ENCODE results near the gene ATXN10. TPM values are rescaled to one million over a fixed set of nuclear protein-coding genes. Genes with fewer than 3 reads are reported as not detected.
A peak's percentile ranks its signal among the peaks of the same experiment; 100 is the strongest.

ATXN10 gene
- total RNA-seq, 3 donors from 2014 or later: 59.9 to 136 (median 66.8) TPM

DNA sequence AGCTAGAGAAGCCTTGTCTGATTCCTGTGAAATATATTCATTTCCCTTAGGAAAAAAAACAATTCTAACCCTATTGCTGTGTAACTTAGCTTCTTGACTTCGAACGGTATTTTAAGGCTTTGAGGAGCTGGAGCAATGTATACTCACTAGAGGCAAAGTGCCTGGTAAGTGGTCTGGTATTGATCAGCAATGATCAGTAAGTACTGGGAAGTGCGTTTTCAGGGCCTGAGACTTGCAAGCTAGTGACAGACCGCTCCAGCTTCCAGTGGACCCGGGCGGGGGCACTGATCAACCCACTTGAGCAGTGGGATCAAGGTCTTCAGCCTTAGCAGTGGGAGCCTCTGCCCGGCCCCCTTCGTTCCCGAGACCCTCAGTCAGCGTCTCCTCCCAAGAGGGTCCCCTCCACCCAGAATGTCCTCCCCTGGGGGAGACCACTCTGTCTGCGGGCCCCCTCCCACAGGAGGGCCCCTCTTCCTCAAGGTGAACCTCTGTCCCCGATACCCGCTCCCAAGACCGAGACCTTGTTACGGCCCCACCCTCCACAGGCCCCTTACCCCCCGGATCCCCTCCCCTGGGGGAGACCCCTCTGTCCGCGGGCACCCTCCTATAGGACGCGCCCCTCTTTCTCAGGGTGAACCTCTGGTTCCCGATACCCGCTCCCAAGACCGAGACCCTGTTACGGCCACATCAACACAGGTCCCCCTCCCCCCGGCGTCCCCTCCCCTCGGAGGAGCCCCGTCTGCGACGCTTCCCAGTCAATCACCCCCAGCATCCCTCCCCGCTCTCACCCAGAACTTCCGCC lies 452 bp upstream of the ATXN10 start:
- ATAC-seq: no peak
- intact Hi-C loops (cut with DNase I, micrococcal nuclease): no loop called here
- DNase-seq: peak in 2 of 3 donors; percentile 34 to 50

DNA sequence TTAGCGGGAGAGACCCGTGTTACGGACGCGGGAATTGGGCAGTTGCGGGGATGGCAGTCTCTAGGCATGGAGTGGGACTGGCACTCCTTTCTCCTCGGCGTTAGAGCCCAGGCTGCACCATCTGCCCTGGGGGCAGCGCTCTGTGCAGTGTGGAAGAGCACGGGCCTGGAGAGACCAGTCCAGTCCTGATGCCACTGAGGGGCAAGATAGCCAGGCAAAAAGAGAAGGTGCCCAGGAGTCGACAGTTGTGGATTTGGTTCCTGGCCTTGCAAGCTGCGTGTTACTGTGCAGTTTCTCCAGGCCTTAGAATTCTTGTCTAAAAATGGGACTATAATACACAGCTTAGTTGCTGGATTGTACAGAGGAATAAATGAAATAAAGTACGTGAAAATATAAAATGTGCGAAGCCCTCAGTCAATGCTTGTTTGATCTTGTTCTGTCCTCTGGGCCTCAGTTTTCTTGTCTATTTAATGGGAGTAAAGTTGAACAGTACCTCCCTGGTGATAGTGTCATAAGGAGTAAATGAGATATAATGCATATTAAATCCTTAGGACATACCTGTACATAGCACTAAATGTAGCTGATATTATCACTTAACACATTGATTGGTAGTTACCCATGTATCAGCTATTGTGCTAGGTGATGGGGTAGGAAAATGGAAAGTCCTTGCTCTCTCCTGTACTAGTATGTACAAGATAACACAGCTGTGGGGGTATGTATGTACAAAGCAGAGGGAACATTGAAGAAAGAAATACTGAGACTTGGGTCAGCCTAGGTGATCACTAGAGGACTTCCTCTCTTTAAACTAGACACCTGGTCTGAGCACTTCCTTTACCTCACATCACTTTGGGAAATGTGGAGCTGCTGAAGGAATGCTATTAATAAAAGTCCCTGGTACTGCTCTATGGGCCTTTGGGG lies 1.2 kb downstream of the ATXN10 start:
- intact Hi-C loops (cut with DNase I, micrococcal nuclease): no loop called here
- Histone ChIP-seq H3K4me1 (ENCODE audit: low read depth) (peaks cover 10% of the 10 kb centered on the region), H3K4me3 (peak overlapping the region; percentile 72), H3K9me3 (no peaks in the 10 kb centered on the region), H3K36me3 (ENCODE audit: low read depth) (no peaks in the 10 kb centered on the region)
- no peak for DNase-seq
- peak; percentile 43 for ATAC-seq
- TF ChIP-seq, protein P1, sequence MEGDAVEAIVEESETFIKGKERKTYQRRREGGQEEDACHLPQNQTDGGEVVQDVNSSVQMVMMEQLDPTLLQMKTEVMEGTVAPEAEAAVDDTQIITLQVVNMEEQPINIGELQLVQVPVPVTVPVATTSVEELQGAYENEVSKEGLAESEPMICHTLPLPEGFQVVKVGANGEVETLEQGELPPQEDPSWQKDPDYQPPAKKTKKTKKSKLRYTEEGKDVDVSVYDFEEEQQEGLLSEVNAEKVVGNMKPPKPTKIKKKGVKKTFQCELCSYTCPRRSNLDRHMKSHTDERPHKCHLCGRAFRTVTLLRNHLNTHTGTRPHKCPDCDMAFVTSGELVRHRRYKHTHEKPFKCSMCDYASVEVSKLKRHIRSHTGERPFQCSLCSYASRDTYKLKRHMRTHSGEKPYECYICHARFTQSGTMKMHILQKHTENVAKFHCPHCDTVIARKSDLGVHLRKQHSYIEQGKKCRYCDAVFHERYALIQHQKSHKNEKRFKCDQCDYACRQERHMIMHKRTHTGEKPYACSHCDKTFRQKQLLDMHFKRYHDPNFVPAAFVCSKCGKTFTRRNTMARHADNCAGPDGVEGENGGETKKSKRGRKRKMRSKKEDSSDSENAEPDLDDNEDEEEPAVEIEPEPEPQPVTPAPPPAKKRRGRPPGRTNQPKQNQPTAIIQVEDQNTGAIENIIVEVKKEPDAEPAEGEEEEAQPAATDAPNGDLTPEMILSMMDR (IDR thresholded peaks at IDR 0.05): no peak

More for the DNA sequence above, 452 bp upstream of the ATXN10 start:
- TF ChIP-seq, protein P1 (IDR thresholded peaks at IDR 0.05): no peak
- Histone ChIP-seq H3K36me3 (ENCODE audit: low read depth) (no peaks in the 10 kb centered on the region), H3K9me3 (no peaks in the 10 kb centered on the region), H3K4me1 (ENCODE audit: low read depth) (peaks cover 10% of the 10 kb centered on the region), H3K4me3 (peak overlapping the region; percentile 72)

DNA sequence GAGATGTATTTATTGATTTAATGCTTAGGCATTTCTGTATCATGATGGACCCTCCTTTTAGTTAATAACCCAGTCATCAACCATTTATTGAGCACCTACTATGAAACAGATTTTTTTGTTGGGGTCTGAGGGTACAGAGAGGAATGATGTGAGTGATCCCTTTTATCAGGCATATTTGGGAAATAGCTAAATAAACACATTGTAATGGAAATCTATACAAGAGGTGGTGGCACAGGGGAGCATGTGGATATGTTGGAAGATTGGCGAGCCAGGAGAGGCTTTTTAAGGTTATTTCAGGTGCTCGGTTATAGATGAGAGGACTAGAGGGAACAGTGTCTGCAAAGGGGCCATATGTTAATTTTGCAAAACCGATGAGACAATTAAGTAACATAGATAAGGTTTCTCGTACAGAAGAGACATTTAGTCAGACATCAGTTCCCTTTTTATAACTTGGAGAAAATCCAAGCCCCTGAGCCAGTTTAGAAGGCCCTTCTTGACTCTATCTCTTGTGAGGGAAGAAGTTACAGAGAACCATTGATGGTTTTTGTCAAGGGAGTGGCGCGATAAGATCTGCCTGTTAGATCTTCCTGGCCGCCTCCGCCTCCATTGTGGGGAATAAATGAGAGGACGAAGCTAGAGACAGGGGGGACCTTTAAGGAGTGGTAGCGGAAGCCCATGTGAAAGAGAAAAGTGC lies 2.0 kb downstream of the ATXN10 start:
- Histone ChIP-seq H3K36me3 (ENCODE audit: low read depth) (no peaks in the 10 kb centered on the region), H3K9me3 (no peaks in the 10 kb centered on the region), H3K4me1 (ENCODE audit: low read depth) (peaks cover 10% of the 10 kb centered on the region), H3K4me3 (no peak overlapping the region)
- no peak for DNase-seq
- ATAC-seq: no peak
- TF ChIP-seq, protein P1 (IDR thresholded peaks at IDR 0.05): no peak
- intact Hi-C loops (cut with DNase I, micrococcal nuclease): no loop called here

DNA sequence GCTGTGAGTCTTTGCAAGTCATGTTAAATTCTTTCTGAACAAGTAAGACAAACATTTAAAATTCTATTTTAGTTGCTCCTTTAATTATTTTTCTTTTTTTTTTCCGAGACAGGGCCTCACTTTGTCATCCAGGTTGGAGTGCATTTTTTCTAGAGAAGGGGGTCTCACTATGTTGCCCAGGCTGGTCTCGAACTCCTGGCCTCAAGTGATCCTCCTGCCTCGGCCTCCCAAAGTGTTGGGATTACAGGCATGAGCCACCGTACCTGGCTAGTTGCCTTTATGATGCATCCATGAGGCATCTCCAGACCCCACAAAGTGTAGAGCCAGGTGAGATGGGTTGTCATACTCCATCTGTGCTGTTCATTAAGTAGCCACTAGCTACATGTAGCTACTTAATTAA lies 4.4 kb downstream of the ATXN10 start:
- Histone ChIP-seq H3K9me3 (no peaks in the 10 kb centered on the region), H3K36me3 (ENCODE audit: low read depth) (no peaks in the 10 kb centered on the region), H3K4me3 (no peak overlapping the region), H3K4me1 (ENCODE audit: low read depth) (peaks cover 10% of the 10 kb centered on the region)
- TF ChIP-seq, protein P1 (IDR thresholded peaks at IDR 0.05): no peak
- ATAC-seq: no peak
- intact Hi-C loops (cut with DNase I, micrococcal nuclease): no loop called here
- DNase-seq: no peak

DNA sequence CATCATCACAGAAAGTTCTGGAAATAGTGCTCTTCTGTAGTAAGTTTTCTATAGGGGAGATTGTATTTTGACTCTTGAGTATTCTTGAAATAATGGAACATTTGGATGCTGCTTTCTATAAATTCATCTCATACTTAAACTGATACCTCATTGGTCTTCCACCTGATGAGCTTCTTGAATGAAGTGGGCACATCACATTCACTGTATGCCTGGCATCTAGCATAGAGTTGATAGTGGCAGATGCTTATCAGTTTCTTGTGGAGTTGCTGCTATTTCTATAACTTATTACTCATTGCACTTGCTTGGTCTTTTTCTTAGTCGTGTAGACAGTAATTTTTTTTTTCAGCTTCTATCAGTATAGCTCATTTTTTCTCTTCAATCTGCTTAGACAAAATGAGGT lies 5.4 kb downstream of the ATXN10 start:
- TF ChIP-seq, protein P1 (IDR thresholded peaks at IDR 0.05): no peak
- no peak for ATAC-seq
- Histone ChIP-seq H3K36me3 (ENCODE audit: low read depth) (no peaks in the 10 kb centered on the region), H3K4me1 (ENCODE audit: low read depth) (peaks cover 10% of the 10 kb centered on the region), H3K4me3 (no peak overlapping the region), H3K9me3 (no peaks in the 10 kb centered on the region)
- DNase-seq: no peak
- intact Hi-C loops (cut with DNase I, micrococcal nuclease): no loop called here
